Myocyte (in vitro differentiated cells): Measurements from ENCODE around the gene ZCCHC17. TPM values are rescaled to one million over a fixed set of nuclear protein-coding genes. Genes with fewer than 3 reads are reported as not detected.

ENCODE experiments used
- total RNA-seq: library from RNA; depleted of rRNA; stranded (reverse); fragments of >200 nt; gene quantifications from 2 replicates; pipeline ENCODE4 v1.2.3, GENCODE V29; 2014

The ZCCHC17 gene
- total RNA-seq, 1 donor from 2014 or later: 32.9 TPM

Other genes with a start within 250 kb of the ZCCHC17 start
- 65.6 and 70.1 TPM in 2 replicates for gene PUM1, start 231.3 kb upstream of the ZCCHC17 start, total RNA-seq
- gene NKAIN1, start 57.1 kb upstream of the ZCCHC17 start, total RNA-seq: 0.05 and 0.13 TPM in 2 replicates
- 54.6 and 55.3 TPM in 2 replicates for gene SNRNP40, start 244 bp upstream of the ZCCHC17 start, total RNA-seq
- gene FABP3, start 76.0 kb downstream of the ZCCHC17 start, total RNA-seq: 380 and 601 TPM in 2 replicates
- 210 and 313 TPM in 2 replicates for gene SERINC2, start 116.2 kb downstream of the ZCCHC17 start, total RNA-seq